Upper lobe of left lung (tissue), 6 donors: ENCODE measurements around the gene DIAPH1. TPM values are rescaled to one million over a fixed set of nuclear protein-coding genes. Genes with fewer than 3 reads are reported as not detected.

Source experiments
- ATAC-seq, 2 donors: fragments of 200-7000 bp; cut with Tn5 transposase; one replicate each; pipeline ENCODE4 v1.9.1; 2022; ENCODE audit warnings: mild to moderate bottlenecking in 2 of 2, moderate library complexity in 2 of 2; ENCODE audit not compliant: low FRiP score in 2 of 2
- DNase-seq, 2 donors: peaks; one replicate each; pipeline ENCODE4 v3.0.0-alpha.2; 2019 to 2020
- H3K27ac ChIP-seq, 4 donors: fragments of 200-600 bp; sonication (generic); one replicate each; pipeline ENCODE4 v1.5.1; 2016 to 2019
- H3K27me3 ChIP-seq, 4 donors: fragments of 200-600 bp; sonication (generic); one replicate each; pipeline ENCODE4 v1.5.1; 2017 to 2019
- H3K36me3 ChIP-seq, 4 donors: fragments of 200-600 bp; sonication (generic); one replicate each; pipeline ENCODE4 v1.5.1; 2016 to 2019
- H3K4me1 ChIP-seq, 4 donors: fragments of 200-600 bp; sonication (generic); one replicate each; pipeline ENCODE4 v1.5.1; 2018 to 2019
- H3K4me3 ChIP-seq, 4 donors: fragments of 200-600 bp; sonication (generic); one replicate each; pipeline ENCODE4 v1.5.1; 2017 to 2019; ENCODE audit warnings: mild to moderate bottlenecking in 2 of 4, moderate library complexity in 1 of 4
- H3K9me3 ChIP-seq, 4 donors: fragments of 200-600 bp; sonication (generic); one replicate each; pipeline ENCODE4 v1.5.1; 2018 to 2019
- CTCF ChIP-seq, 6 experiments: fragments of 450-650 bp in 4 of 6; fragments of 200-600 bp in 2 of 6; sonication (generic) in 2 of 6; IDR thresholded peaks; one replicate each; pipeline ENCODE4 v1.5.1; 2016 to 2019; ENCODE audit warnings: antibody characterized with exemption in 6 of 6
- EP300 ChIP-seq, 4 donors: sonication (generic); formaldehyde crosslinking; IDR thresholded peaks; one replicate each; pipeline ENCODE4 v1.5.1; 2017; ENCODE audit warnings: antibody characterized with exemption in 4 of 4, control low read depth in 2 of 4
- POLR2A ChIP-seq, 4 donors: fragments of 450-650 bp; IDR thresholded peaks; one replicate each; pipeline ENCODE4 v1.5.1; 2016 to 2017; ENCODE audit warnings: antibody characterized with exemption in 4 of 4, mild to moderate bottlenecking in 2 of 4
- POLR2AphosphoS5 ChIP-seq, 2 donors: sonication (generic); formaldehyde crosslinking; IDR thresholded peaks; one replicate each; pipeline ENCODE4 v1.5.1; 2017; ENCODE audit warnings: antibody characterized with exemption in 2 of 2
- WGBS, 2 donors: methylation state at CpG; one replicate each; pipeline ENCODE4 v1.1.5; 2017 to 2018; 5-methylcytosine and 5-hydroxymethylcytosine counted together
- total RNA-seq, 6 donors: library from RNA; depleted of rRNA in 4 of 6; stranded (reverse); fragments of >200 nt in 4 of 6; gene quantifications; one replicate each; pipeline versions ENCODE4 v1.1.0 to v1.2.1, GENCODE V29; 2016 to 2021
- donor health status: DM: no; HTN: no; CAD: no; lungs with moderate emphysema.
- donor health status: DM: no; HTN: yes; CAD: no; lungs with severe emphysema.

DIAPH1 gene
- total RNA-seq, 6 donors from 2014 or later = 96.4 to 175 (median 133) TPM

GRCh38 chr5:141635646-141636045 is 16.8 kb upstream of the DIAPH1 start:
- Histone ChIP-seq H3K4me1 (peaks cover 28 to 45% (median 33%) of the 10 kb centered on the region in 4 donors), H3K36me3 (peaks cover 0 to 9% (median 6%) of the 10 kb centered on the region in 4 donors), H3K27me3 (no peaks in the 10 kb centered on the region), H3K4me3 (peak overlapping the region; percentile 76 to 91 (median 83)), H3K27ac (peak overlapping the region in 1 of 4 donors; percentile 86), H3K9me3 (no peaks in the 10 kb centered on the region)
- ATAC-seq (no peak), DNase-seq (no peak)
- no peak for TF ChIP-seq CTCF (IDR thresholded peaks at IDR 0.05)
- TF ChIP-seq EP300 (IDR thresholded peaks at IDR 0.05) = no peak
- TF ChIP-seq POLR2A (IDR thresholded peaks at IDR 0.05) = no peak
- TF ChIP-seq POLR2AphosphoS5 (IDR thresholded peaks at IDR 0.05) = no peak
- 81% methylated on average over 7 of the region's 7 CpGs for WGBS, 2 donors

GRCh38 chr5:141634720-141635119 is 15.9 kb upstream of the DIAPH1 start:
- H3K4me3 ChIP-seq = no peak overlapping the region
- peaks cover 4 to 11% (median 9%) of the 10 kb centered on the region in 4 donors for H3K36me3 ChIP-seq
- no peak for TF ChIP-seq POLR2A (IDR thresholded peaks at IDR 0.05)
- no peak for TF ChIP-seq EP300 (IDR thresholded peaks at IDR 0.05)
- TF ChIP-seq POLR2AphosphoS5 (IDR thresholded peaks at IDR 0.05) = no peak
- TF ChIP-seq CTCF (IDR thresholded peaks at IDR 0.05) = no peak
- WGBS, 2 donors = 89 to 90% methylated on average over 5 to 6 of the region's 6 CpGs
- DNase-seq = no peak
- H3K9me3 ChIP-seq = no peaks in the 10 kb centered on the region
- no peak overlapping the region for H3K27ac ChIP-seq
- peaks cover 28 to 45% (median 33%) of the 10 kb centered on the region in 4 donors for H3K4me1 ChIP-seq
- ATAC-seq = no peak
- H3K27me3 ChIP-seq = no peaks in the 10 kb centered on the region

DNA sequence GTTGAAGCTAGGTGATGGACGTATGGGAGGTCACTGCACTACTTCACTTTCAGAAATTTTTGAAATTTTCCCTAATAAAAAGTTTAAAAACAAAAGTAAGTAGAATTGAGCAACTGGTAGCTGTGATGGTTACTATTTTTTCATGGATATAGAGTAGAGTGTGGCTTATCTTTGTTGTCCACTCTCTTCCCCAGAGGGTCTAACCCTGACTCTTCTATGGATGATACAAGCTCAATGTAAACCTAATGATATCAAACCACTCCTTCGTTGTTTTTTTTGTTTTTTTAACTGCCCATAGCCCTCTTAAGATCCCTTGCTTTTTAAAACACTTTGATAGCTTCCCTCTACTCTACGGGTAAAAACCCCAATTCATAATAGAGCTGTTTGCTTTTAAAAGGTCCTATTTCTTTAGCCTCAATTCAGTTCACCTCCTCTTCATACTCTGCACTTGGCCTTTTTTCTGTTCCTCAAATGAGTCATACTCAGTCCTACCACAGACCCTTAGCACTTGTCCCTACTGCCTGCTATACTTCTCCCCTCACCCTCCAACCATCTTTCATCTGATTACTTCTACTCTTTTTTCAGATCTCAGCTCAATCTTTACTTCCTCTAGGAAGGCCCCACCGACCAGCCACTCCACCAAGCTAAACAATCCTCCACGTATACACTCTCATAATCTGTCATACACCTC is 15.2 kb upstream of the DIAPH1 start:
- DNase-seq (no peak), ATAC-seq (no peak)
- no peak for TF ChIP-seq POLR2AphosphoS5 (IDR thresholded peaks at IDR 0.05)
- TF ChIP-seq CTCF (IDR thresholded peaks at IDR 0.05) = no peak
- WGBS, 2 donors = 71 to 75% methylated on average over 5 of the region's 5 CpGs
- Histone ChIP-seq H3K27me3 (no peaks in the 10 kb centered on the region), H3K27ac (no peak overlapping the region), H3K4me3 (no peak overlapping the region), H3K36me3 (peaks cover 4 to 18% (median 14%) of the 10 kb centered on the region in 4 donors), H3K4me1 (peaks cover 28 to 45% (median 33%) of the 10 kb centered on the region in 4 donors), H3K9me3 (no peaks in the 10 kb centered on the region)

- H3K9me3 ChIP-seq = no peaks in the 10 kb centered on the region
- no peaks in the 10 kb centered on the region for H3K27me3 ChIP-seq
- H3K36me3 ChIP-seq = peaks cover 10 to 32% (median 27%) of the 10 kb centered on the region in 4 donors
- ATAC-seq (no peak), DNase-seq (no peak)
- no peak overlapping the region for H3K27ac ChIP-seq
- 92 to 96% methylated on average over 2 of the region's 2 CpGs for WGBS, 2 donors
- H3K4me1 ChIP-seq = peaks cover 21 to 36% (median 27%) of the 10 kb centered on the region in 4 donors
- TF ChIP-seq POLR2A (IDR thresholded peaks at IDR 0.05) (no peak), EP300 (IDR thresholded peaks at IDR 0.05) (no peak), CTCF (IDR thresholded peaks at IDR 0.05) (no peak), POLR2AphosphoS5 (IDR thresholded peaks at IDR 0.05) (no peak)
- no peak overlapping the region for H3K4me3 ChIP-seq
These were observed 13.8 kb upstream of the DIAPH1 start for GRCh38 chr5:141632650-141633049.
